HL-60 (cell line): ENCODE measurements around the gene GAL3ST2.

Experiments
- DNase-seq, 2 experiments: peaks; one replicate each; pipeline ENCODE4 v3.0.0-alpha.2; 2010 to 2020; ENCODE audit warnings: low read depth in 1 of 2, low spot score in 1 of 2
- H3K27ac ChIP-seq: fragments of 250-450 bp; sonication (Bioruptor Pico); replicated peaks from 2 replicates; pipeline ENCODE4 v1.5.1; 2020; ENCODE audit warnings: mild to moderate bottlenecking, moderate library complexity
- H3K27me3 ChIP-seq: fragments of 250-450 bp; sonication (Bioruptor Pico); 2 replicates; pipeline ENCODE4 v1.5.1; 2021; ENCODE audit warnings: mild to moderate bottlenecking, moderate library complexity; ENCODE audit not compliant: insufficient read depth, poor library complexity, severe bottlenecking
- H3K4me3 ChIP-seq: replicated peaks from 2 replicates; pipeline ENCODE4 v1.5.1; 2011; ENCODE audit warnings: mild to moderate bottlenecking, control low read depth, low read length; ENCODE audit not compliant: insufficient read depth
- CTCF ChIP-seq: IDR thresholded peaks from one replicate; pipeline ENCODE4 v1.5.1; 2011; ENCODE audit warnings: low read length, control low read depth, inconsistent platforms; ENCODE audit not compliant: insufficient read depth
- GABPA ChIP-seq: IDR thresholded peaks from 2 replicates; pipeline ENCODE4 v1.6.1; 2012; ENCODE audit warnings: low read depth
- POLR2AphosphoS5 ChIP-seq: IDR thresholded peaks from 2 replicates; pipeline ENCODE4 v1.6.1; 2012; ENCODE audit warnings: low read depth
- REST ChIP-seq: IDR thresholded peaks from 2 replicates; pipeline ENCODE4 v1.6.1; 2012; ENCODE audit warnings: low read depth; ENCODE audit not compliant: insufficient replicate concordance
- SPI1 ChIP-seq: IDR thresholded peaks from 2 replicates; pipeline ENCODE4 v1.6.1; 2012; ENCODE audit warnings: low read depth, mild to moderate bottlenecking, borderline replicate concordance

The GAL3ST2 gene

DNA sequence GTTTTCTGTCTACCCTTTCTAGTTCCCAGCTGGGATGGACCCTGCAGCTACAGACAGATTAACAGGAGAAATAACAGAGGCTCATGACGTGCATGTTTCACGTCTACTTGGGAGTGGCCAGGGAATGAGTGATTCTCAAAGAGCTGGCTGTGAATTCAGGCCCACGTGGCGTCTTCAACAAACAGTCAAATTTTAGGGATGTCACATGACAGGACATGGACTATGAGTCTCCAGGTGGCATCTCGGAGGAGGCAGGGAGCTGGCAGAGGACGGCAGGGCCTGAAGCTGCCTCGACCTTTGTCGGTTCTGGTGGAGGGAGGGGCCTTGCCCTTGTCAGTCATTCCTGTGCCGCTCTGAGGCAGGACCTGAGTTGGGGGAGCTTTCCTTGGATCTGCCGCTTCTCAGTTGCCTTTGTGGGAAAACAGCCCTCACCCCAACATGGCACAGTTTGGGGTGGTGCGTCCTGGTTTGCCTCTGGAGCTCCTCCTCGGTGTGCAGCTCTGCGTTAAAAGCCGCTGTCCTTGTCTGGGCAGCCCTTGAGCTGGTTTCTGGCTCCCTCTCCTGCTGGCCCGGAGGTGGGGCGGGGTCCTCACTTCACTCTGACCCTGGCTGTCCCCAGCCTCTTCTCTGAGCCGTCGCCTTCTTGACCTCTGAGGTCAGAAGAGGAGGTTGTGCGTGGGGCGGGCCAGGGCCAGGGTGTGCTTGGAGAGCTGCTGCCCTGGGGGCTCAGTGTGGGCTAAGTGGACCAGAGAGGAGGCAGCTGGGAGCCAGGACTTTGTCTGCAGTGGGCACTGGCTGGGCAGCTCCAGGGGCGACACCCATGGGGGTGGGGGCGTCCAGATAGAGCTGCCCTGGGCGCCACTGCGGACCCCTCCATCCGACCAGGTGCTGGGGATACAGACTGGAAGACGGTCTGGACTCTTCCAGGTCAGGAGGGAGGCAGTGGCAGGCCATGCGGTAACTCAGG, 12.1 kb upstream of the GAL3ST2 start:
- no peak for DNase-seq
- TF ChIP-seq CTCF = no peak
- TF ChIP-seq SPI1 = no peak
- Histone ChIP-seq H3K27me3 (no peaks in the 10 kb centered on the region), H3K4me3 (no peak overlapping the region), H3K27ac (no peak overlapping the region)

DNA sequence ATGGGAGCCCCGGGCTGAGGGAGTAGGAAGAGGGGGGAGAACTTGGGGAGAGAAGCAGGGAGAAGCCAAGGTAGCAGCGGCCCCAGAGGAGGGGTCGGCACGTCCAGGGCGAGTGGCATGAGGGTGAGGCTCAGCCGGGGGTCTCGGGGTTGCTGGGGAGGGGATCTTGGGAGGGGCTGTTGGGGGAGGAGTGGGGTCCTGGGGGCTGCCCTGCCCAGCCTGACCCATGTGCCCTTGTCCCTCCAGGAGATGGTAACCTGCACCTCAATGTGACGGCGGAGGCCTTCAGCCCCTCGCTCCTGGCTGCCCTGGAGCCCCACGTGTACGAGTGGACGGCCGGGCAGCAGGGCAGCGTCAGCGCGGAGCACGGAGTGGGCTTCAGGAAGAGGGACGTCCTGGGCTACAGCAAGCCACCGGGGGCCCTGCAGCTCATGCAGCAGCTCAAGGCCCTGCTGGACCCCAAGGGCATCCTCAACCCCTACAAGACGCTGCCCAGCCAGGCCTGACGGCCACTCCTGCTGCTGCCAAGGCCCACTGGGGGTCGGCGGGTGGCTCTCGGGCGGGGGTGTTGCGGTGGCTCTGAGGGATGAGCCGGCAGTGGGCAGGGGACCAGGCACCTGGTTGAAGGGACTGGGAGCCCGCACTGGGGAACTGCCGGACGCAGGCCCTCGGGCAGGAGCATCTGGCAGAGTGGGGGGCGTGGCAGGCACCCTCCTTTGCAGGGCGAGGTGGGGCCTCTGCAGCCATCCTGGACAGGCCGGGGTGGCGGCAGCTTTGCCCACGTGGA, 9.0 kb upstream of the GAL3ST2 start:
- H3K27ac ChIP-seq = no peak overlapping the region
- no peaks in the 10 kb centered on the region for H3K27me3 ChIP-seq
- no peak for TF ChIP-seq GABPA
- no peak for TF ChIP-seq CTCF
- no peak for TF ChIP-seq SPI1
- TF ChIP-seq POLR2AphosphoS5 = no peak
- TF ChIP-seq REST = no peak
- DNase-seq = no peak
- no peak overlapping the region for H3K4me3 ChIP-seq

DNA sequence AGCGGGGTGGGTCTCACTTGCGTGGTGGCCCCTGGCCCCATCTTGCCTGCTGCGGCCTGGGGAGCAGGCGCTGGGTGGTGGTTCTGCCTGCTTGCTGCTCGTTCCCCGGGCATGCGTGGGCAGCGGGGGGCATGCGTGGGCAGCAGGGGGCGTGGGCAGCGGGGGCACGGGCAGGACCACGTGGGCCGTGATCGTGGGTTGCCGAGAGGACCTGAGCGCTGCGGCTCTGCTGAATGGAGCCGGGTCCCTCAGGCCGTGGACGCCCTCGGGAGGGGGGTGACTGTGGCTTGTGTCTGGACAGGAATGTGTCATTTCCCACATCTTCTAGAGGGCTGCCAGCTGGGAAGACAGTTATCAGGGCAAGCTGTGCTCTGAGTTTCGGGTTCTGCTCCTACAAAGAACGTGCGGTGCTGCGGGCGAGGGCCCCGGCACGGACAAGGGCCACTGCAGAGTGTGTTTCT, 8.3 kb upstream of the GAL3ST2 start:
- Histone ChIP-seq H3K27ac (no peak overlapping the region), H3K27me3 (no peaks in the 10 kb centered on the region), H3K4me3 (no peak overlapping the region)
- DNase-seq = no peak
- TF ChIP-seq SPI1 = no peak
- no peak for TF ChIP-seq POLR2AphosphoS5
- no peak for TF ChIP-seq CTCF
- no peak for TF ChIP-seq GABPA
- TF ChIP-seq REST = no peak
